WERI-Rb-1 (cell line): Measurements from ENCODE around the gene ZNF606.

Experiments
- DNase-seq: peaks from one replicate; pipeline ENCODE4 v3.0.0-alpha.2; 2020
- H3K27ac ChIP-seq: fragments of 250-450 bp; sonication (Bioruptor Pico); 2 replicates; pipeline ENCODE4 v1.5.1; 2020; ENCODE audit warnings: mild to moderate bottlenecking, moderate library complexity
- H3K27me3 ChIP-seq: fragments of 250-450 bp; sonication (Bioruptor Pico); 2 replicates; pipeline ENCODE4 v1.5.1; 2021; ENCODE audit warnings: mild to moderate bottlenecking, low read depth, moderate library complexity; ENCODE audit not compliant: insufficient read depth, severe bottlenecking
- H3K36me3 ChIP-seq: fragments of 250-450 bp; sonication (Bioruptor Pico); 2 replicates; pipeline ENCODE4 v1.5.1; 2020; ENCODE audit warnings: mild to moderate bottlenecking, moderate library complexity
- H3K4me3 ChIP-seq: 2 replicates; pipeline ENCODE4 v1.5.1; 2011; ENCODE audit warnings: low read depth, mild to moderate bottlenecking, control low read depth, low read length
- H3K9me3 ChIP-seq: fragments of 250-450 bp; sonication (Bioruptor Pico); 2 replicates; pipeline ENCODE4 v1.5.1; 2021; ENCODE audit warnings: mild to moderate bottlenecking, moderate library complexity; ENCODE audit not compliant: severe bottlenecking
- TF ChIP-seq, protein P1 (sequence below): IDR thresholded peaks from 2 replicates; pipeline ENCODE4 v1.5.1; 2011; ENCODE audit warnings: low read depth, mild to moderate bottlenecking, control low read depth, inconsistent platforms, low read length

Gene ZNF606

DNA sequence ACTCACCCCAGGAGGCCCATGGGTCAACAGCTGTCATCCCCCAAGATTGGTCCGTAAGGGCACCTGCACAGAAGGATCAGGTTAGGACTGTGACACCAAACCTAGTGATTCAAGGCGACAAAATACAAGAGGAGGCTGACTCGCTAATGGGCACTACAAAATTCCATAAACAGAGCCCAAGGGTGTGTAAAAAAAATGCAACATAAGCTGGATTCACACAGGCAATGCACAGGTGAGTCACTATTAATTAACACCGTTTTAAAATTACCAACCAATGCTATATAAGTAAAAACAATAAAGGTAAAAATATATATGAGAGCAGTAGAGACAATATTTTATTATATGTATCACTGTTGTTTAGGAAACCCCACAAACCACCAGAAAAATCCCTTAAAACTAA is 1.9 kb downstream of the ZNF606 start:
- Histone ChIP-seq H3K36me3 (peaks cover 81% of the 10 kb centered on the region), H3K4me3 (no peak overlapping the region), H3K27ac (no peak overlapping the region), H3K27me3 (no peaks in the 10 kb centered on the region), H3K9me3 (no peaks in the 10 kb centered on the region)
- TF ChIP-seq, protein P1, sequence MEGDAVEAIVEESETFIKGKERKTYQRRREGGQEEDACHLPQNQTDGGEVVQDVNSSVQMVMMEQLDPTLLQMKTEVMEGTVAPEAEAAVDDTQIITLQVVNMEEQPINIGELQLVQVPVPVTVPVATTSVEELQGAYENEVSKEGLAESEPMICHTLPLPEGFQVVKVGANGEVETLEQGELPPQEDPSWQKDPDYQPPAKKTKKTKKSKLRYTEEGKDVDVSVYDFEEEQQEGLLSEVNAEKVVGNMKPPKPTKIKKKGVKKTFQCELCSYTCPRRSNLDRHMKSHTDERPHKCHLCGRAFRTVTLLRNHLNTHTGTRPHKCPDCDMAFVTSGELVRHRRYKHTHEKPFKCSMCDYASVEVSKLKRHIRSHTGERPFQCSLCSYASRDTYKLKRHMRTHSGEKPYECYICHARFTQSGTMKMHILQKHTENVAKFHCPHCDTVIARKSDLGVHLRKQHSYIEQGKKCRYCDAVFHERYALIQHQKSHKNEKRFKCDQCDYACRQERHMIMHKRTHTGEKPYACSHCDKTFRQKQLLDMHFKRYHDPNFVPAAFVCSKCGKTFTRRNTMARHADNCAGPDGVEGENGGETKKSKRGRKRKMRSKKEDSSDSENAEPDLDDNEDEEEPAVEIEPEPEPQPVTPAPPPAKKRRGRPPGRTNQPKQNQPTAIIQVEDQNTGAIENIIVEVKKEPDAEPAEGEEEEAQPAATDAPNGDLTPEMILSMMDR = no peak
- DNase-seq = no peak

DNA sequence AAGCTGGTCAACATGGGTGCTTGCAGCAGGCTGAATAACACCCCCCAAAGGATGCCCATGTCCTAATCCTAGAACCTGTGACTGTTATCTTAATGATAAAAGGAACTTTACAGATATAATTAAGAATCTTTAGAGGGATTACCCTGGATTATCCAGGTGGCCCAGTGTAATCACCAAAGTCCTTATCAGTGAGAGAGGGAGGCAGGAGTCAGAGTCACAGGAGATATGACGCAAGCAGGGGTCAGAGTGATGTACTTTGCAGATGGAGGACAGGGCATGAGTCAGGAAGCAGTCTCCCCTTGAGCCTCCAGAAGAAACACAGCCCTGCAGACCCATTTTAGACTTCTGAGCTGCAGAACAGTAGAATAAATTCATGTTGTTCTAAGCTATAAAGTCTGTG is 9.8 kb downstream of the ZNF606 start:
- H3K9me3 ChIP-seq = peaks cover 17% of the 10 kb centered on the region
- no peaks in the 10 kb centered on the region for H3K27me3 ChIP-seq
- DNase-seq = peak; percentile 55
- 0 out of 2 replicates have a peak overlapping the region, but pooled peaks have one; percentile 9 for H3K27ac ChIP-seq
- no peak overlapping the region for H3K4me3 ChIP-seq
- TF ChIP-seq, protein P1 = no peak
- peaks cover 87% of the 10 kb centered on the region for H3K36me3 ChIP-seq

DNA sequence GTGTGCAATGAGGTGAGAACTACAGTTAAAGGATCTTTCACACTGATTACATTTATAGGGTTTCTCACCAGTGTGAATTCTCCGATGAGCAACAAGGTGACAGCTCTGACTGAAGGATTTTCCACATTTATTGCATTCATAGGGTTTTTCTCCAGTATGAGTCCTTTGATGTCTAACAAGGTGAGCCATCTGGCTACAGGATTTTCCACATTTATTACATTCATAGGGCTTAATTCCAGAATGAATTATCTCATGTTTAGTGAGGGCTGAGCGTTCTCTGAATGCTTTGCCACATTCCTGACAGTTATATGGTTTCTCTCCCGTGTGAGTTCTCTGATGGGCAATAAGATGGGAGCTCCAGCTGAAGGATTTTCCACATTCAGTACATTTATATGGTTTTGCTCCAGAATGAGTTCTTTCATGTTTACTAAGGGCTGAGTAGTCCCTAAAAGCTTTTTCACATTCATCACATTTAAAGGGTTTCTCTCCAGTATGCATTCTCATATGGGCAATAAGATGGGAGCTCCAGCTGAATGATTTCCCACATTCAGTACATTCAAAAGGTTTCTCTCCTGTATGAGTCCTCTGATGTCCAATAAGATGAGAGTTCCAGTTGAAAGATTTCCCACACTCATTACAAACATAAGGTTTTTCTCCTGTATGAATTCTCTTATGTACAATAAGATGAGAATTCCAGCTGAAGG is 23.9 kb downstream of the ZNF606 start:
- H3K27me3 ChIP-seq = no peaks in the 10 kb centered on the region
- DNase-seq = no peak
- TF ChIP-seq, protein P1 = no peak
- no peak overlapping the region for H3K4me3 ChIP-seq
- peaks cover 68% of the 10 kb centered on the region for H3K9me3 ChIP-seq
- H3K27ac ChIP-seq = no peak overlapping the region
- peaks cover 78% of the 10 kb centered on the region for H3K36me3 ChIP-seq

DNA sequence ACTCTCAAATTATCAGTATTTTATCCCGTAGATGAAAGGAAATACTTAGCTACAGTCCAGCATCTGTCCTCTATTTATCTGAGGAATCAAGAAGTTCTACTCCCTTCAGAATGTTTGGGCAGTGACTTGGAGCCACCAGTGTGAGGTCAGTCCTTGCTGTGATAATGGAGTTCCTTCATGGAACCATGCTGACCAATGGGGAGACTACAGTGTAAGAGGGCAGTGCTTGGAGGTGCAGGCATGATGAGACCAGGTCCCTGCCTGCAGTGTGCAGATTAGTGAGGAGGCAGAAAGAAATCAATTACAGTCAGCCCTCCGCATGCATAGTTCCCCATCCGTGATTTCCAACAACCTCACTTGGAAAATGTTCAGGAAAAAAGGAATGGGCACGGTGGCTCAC is 28.2 kb downstream of the ZNF606 start, which contains the start of gene C19orf18:
C19orf18 (minus strand) TSS at position 101 of the 400 bp plus-strand sequence. CDS start 102 bp downstream, outside the sequence.
- Histone ChIP-seq H3K36me3 (peaks cover 35% of the 10 kb centered on the region), H3K27ac (no peak within 1 kb of the TSS), H3K27me3 (no peaks in the 10 kb centered on the region), H3K4me3 (no peak within 1 kb of the TSS), H3K9me3 (peaks cover 42% of the 10 kb centered on the region)
- no peak for DNase-seq
- TF ChIP-seq, protein P1 = no peak

DNA sequence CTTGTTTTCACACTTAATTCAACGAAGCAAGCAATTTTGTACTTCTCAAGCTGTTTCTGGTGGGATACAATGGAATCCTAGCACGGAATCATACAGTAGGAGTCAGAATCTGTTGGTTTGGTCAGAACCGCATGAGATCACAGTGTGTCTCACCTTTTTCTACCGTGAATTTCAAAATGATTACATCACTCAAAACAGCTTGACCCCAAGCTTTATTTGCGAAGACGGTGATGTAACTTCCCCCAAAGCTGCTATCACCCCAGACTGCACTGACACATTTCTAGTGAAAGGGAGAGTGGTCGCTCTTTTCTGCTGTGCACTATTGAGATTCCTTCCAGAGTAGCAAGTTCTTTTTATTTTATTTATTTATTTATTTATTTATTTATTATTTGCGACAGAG is 37.9 kb downstream of the ZNF606 start:
- no peak overlapping the region for H3K4me3 ChIP-seq
- no peaks in the 10 kb centered on the region for H3K27me3 ChIP-seq
- no peak for DNase-seq
- TF ChIP-seq, protein P1 = no peak
- peaks cover 20% of the 10 kb centered on the region for H3K9me3 ChIP-seq
- no peaks in the 10 kb centered on the region for H3K36me3 ChIP-seq
- H3K27ac ChIP-seq = no peak overlapping the region

DNA sequence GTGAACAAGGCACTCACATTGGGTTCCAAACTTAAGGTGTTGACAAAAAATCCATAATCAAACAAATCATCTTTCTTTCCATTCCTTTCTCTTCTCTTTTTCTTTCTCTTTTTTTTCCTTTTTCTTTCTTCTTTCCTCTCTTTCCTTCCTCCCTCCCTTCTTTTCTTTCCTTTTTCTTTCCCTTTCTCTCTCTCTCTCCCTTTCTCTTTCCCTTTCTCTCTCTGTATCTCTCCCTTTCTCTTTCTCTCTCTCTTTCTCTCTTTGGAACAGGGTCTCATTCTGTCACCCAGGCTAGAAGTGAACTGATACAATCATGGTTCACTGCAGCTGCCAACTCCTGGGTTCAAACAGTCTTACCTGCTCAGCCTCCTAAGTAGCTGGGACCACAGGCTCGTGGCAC is 40.8 kb downstream of the ZNF606 start:
- Histone ChIP-seq H3K27ac (no peak overlapping the region), H3K36me3 (no peaks in the 10 kb centered on the region), H3K27me3 (no peaks in the 10 kb centered on the region), H3K9me3 (peaks cover 24% of the 10 kb centered on the region), H3K4me3 (no peak overlapping the region)
- no peak for DNase-seq
- TF ChIP-seq, protein P1 = no peak
